GM21360 (cell line): ENCODE results near the gene CCS.
"Not testable (repeated sequence)": the region's sequence is repeated elsewhere in the genome, so short reads cannot be mapped to it uniquely, and the experiment has no call there.

ENCODE experiments used
- ATAC-seq: cut with Tn5 transposase; IDR thresholded peaks from one replicate; pipeline ENCODE4 v1.9.1; 2021; ENCODE audit warnings: mild to moderate bottlenecking, moderate library complexity; ENCODE audit not compliant: unreplicated experiment

CCS gene

DNA sequence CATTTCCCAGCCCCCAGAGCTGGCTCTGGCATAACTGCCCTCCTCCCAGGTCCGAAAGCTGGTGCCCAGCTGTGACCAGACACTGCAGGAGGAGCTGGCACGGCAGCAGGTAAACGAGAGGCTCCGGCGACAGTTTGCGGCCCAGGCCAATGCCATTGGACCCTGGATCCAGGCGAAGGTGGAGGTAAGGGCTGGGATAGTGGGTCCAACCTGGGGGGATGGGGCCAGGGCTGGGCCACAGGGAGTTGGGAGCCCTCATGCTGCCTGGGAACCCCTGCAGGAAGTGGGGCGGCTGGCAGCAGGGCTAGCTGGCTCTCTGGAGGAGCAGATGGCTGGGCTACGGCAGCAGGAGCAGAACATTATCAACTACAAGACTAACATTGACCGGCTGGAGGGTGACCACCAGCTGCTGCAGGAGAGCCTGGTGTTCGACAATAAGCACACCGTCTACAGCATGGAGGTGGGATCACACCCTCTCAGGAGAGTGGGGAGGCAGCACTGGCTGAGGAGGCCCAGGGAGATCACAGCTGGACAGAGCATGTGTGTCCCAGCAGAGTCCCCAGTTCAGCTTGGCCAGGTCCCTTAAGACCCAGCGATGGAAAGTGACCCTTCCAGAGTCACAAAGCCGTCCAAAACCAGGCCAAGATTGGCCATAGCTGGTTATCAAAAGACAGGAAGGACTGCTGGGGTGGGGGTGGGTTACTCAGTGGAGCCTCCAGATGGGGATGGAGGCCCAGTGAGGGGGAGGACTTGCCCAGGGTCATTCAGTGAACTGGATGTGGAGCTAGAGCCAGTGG lies 31.6 kb upstream of the CCS start:
- no peak for ATAC-seq

DNA sequence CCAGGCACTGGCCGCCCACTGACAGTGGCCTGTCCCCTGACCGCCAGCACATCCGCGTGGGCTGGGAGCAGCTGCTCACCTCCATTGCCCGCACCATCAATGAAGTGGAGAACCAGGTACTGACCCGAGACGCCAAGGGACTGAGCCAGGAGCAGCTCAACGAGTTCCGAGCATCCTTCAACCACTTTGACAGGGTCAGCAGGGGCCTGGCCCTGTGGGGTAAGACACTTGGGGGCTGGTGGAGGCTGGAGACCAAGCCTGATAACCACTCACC lies 31.1 kb upstream of the CCS start:
- no peak for ATAC-seq

DNA sequence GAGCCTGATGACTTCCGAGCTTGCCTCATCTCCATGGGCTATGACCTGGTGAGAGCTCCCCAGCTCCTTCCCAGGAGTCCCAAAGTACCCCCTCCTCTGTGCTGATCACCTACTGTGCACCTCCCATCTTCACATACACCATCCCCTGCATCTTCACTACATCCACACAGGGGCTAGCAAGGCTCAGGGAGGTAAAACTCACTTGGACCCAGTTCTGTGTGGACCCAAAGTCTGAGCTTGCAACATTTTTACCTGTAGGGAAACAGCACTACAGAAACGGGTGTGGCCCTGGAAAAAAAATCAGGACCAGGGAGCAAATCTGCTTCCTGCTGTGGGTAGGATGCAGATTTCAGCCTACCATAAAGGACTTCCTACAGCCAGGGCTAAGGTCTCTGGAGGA lies 30.7 kb upstream of the CCS start:
- ATAC-seq, result no peak

DNA sequence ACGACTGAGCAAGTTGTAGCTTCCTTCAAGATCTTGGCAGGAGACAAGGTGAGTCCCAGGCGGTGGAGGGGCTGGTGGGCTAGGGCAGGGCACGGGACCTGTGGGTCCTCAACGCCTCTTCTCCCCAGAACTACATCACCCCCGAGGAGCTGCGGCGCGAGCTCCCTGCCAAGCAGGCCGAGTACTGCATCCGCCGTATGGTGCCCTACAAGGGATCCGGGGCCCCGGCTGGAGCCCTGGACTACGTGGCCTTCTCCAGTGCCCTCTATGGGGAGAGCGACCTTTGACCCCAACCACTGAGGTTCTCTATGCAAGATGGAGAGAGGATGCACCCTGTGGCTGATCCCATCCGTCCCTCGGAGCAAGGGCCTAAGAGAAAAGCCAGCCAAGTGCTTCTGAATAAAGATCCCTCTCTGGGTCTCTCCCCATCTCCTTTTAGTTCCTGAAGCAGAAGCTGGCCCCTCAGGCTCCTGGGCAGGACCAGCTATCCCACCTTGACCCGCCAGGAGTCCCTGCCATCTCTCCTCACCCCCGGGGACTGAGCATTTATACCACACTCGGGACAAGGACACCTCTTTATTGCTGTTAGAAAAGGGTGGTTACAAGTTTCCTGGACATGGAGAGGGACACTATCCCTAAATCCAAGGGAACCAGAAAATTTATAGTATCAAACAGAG lies 29.9 kb upstream of the CCS start:
- no peak for ATAC-seq

DNA sequence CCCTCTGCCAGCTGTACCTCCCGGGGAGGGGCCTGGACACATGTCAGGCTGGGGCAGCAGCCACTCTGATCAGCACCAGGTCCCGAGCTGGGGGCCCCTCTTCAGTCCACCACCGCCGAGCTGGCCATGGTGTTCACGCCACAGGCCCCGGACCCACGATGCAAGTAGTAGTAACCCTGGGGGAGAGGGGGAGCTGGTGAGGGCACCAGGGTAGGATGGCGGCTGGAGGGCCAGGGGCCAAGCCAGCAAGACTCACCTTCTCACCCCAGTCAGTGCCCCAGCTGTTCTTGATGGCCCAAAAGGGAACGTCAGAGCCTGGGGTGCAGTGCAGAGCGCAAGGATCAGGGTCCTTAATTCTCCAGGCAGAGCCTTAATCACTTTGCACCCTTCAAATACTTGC lies 29.2 kb upstream of the CCS start:
- ATAC-seq, result no peak

DNA sequence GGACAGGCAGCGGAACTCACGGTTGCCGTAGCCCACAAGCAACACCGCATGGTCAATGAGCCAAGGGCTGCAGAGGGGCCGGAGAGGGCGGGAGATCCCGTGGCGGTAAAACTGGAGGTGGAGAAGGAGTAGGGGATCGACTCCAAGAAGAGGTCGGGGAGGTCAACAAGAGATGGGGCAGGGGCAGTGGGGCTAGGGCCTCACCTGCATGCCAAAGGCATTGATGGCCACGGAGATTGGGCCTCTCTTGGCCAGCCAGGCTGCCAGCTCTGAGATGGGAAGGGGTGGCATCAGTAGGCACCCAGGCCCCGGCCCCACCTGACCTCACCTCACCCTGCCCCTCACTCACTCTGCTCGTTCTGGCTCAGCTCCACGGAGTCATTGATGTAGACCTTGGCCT lies 28.4 kb upstream of the CCS start:
- ATAC-seq, result no peak

DNA sequence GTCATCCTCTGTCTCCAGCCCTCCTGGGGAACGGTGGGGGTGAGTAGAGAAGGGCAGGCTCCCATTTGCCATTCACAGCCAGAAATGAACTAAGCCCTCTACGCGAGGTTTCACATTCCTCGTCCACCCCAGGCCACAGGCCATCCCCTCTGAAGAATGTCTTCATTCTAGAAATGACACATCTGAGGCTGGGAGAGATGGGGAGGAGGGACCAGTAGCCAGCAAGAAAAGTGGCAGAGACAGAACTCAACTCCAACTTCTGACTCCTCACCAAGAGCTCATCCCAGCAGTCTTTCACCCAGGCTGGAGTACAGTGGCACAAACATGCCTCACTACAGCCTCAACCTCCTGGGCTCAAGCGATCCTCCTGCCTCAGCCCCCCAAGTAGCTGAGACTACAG lies 28.0 kb upstream of the CCS start:
- ATAC-seq, result no peak

DNA sequence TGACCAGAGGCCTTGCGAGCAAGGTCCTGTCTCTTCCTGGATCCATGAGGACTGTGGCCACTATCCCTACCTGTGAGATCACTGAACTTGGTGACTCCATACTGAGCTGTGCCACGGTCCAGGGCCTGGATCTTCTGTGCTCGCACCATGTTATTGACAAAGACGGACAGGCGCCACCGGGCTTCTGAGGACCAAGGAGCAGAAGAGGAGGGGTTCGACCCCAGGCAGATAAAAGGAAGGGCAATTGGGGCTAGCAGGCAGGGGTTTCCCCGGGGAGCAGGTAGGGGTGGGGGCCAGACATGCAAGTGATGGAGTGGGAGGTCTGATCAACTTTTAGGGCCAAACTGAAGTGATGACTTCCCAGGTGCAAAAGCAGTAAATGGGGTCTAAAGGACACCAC lies 26.8 kb upstream of the CCS start:
- no peak for ATAC-seq

DNA sequence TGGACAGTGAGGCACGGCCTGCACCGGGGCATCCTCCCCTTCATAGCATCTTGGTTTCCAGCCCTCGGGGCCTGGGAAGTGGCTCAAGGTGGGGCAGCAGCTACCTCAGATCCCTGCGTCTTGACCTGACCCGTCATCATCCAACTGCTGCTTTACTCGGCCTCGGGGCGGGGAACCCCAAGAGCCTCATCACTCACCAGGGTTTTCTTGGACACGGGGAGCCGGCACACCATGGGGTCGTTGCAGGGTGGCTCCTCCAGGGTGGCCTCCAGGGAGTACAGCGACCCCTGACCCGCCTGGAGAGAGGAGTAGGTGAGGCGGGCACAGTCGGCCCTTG lies 25.2 kb upstream of the CCS start:
- ATAC-seq, result no peak

DNA sequence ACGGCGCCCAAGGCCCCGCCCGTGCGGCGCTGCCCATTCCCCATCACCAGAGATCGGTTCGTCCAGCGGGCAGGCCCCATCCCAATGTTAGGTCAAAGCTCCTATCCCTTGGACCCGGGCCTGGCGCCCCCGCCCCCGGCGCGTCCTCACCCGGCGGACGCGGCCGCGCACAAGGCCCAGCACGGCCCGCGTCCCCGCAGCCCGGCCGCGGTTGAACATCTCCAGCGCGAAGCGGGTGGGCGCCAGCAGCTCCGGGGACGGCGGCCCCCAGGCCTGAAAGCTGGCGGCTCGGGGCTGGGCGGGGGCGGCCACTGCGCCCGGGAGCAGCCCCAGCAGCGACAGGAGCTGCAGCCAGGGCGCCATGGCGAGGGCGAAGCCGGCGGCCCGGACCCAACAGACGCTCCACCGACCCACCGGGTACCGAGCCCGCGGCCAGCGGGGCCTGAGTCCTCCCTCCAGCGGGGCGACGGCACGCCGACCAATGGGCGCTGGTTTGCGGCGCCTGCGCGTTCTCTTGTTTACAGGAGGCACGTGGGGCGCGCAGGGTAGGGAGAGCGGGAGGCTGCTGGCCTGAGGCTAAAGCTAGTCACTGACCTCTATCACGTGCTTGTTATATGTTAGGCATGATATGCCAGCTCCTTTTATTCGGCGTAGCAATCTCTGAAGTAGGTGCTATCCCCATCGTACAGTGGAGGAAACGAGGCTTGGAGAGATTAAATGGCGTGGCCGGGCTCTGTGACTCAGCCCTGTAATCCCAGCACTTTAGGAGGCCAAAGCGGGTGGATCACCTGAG lies 24.7 kb upstream of the CCS start, which contains the start of gene CTSF:
Gene CTSF, minus strand, starts transcription at position 483 of the 793 bp plus-strand sequence. Its CDS starts 120 bp downstream, at position 363.
- no peak for ATAC-seq

DNA sequence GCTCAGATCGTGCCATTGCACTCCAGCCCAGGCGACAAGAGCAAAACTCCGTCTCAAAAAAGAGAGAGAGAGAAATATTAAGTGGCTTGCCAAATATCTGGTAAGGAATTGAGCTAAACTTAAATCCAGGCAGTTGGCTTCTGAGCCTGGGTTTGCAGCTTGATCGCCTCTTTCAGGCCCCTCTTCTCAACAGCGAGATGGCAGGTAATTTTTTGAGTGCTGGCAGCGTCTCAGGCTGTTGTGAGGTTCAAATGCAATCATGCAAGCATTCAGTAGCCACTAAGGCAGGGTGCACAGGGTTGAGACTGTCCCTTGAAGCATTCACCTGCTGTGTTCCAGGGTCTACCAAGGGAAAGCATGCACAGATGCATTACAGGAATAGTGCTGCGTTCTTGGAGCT lies 23.9 kb upstream of the CCS start:
- ATAC-seq, result no peak

DNA sequence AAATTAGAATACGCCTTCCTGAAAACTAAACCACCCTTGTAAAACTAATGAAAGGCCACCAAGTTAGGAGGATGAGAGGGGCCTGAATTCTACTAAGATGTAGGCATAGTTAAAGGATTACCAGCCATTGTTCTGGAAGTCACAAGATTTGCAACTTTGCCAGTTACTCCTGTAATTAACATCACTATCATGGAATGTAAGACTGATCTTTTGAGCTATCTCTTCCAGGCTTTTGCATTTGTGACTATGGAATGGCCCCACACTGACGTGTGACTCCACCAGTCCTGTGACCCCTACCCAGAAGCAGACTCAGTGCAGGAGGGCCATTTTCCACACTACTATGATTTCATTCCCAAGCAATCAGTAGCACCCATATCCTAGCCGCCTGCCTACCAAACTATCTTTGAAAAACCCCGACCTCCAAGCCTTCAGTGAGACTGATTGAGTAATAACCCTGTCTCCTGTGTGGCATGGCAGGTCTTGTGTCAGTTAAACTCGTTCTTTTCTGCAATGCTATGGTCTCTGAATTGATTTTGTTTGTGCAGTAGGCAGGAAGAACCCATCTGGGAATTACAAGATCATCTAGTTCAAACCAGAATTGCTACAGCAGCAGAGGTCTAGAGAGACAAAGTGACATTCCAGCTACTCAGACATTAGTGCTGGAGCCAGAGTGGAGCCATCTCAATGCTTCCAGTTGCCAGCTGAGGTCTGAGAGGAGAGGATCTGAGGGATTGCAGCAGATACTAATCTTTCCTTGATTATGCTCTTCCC lies 22.7 kb upstream of the CCS start:
- ATAC-seq, result no peak

DNA sequence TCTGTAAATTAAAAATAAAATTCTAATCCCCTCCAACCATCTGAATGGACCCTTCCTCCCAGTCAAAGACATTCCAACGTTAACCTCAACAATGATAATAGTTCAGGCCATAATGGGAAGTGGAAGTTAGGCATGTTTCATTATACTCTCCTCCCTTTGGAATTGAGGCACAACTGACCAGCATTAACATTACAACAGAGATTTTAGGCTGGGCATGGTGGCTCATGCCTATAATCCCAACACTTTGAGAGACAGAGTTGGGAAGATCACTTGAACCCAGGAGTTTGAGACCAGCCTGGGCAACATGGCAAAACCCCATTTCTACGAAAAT lies 22.2 kb upstream of the CCS start:
- ATAC-seq, result no peak

DNA sequence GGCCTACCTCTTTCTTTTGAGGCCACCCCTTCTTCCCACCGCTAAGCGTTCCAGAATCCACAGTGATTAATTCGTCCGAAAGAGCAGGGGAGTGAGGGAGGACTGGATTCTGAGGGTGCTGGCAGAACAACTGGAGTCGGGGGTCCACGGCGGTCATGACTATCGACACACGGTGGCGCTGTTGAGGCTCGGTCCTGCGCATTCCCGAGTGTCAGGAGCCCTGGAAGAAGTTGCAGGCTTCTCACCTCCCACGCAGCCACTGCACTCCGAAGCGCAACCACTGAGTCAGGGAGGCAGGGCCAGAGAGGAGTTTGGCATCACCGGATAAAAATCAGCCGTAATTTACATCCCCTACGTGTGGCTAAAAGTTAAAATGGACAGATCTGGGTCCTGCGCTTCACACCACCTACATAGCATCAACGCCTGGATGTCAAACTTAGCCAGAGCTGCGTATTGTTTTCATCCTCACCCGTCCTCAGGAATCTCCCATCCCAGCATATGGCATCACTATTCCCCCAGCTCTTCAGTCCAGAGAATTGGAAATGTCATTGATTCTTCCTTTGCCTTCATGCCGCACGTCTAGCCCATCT lies 13.9 kb upstream of the CCS start:
- no peak for ATAC-seq

DNA sequence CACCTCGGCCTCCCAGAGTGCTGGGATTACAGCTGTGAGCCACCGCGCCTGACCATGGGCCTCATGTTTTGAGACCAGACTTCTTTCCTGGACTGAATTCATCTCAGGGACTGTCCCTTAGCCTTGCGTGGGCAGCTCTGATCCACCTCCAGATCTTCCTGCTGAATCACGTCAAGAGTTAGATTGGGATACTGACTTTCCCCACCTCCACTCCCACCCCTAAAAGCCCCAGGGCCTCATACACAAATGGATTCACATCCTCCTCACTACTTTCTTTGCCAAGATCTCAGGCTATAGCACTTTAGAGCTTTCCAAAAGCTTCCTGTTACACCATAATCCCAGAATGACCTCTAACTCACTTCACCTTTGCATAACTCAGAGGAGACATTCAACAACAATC lies 12.2 kb upstream of the CCS start:
- no peak for ATAC-seq

DNA sequence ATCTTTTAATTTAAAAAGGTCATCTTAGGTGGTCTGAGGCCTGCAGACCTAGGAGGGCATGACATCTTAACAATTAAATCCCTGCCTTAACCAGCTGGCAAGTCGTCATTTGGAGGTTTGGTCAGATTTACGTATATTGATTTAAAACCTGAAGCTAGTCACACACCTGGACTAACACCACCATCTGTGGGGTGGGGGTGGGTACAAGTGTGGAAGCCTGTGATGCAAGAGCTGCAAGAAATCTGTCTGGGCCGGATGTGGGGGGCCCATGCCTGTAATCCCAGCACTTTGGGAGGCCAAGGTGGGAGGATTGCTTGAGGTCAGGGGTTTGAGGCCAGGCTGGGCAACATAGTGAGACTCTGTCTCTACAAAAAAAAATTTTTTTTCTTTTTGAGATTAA lies 11.7 kb upstream of the CCS start:
- no peak for ATAC-seq

DNA sequence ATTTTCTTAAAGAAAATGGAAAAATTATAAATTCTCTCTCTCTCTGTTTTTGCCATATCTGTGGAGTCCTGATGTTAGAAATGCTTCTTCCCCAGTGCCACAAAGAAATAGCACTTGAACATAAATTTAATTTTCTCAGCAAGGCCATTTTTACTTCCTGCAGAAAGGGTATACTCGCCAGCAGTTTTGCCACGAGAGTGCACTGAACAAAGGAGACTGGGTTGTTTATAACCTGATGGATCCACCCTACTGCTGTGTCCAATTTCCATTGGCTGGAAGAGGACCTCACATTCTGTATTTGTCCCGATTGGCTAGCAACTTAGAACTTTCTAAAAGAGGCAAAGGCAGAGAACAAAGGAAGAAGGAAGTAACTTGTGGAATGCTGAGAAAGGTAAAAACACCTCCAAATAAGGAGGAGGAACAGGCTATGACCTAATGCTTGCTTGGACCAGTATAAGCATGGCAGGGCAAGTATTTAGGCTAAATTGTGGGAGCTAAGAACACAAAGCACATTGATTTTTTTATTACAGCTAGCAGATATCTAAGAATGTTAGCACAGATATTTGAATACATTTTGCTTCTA lies 10.3 kb upstream of the CCS start:
- not testable (repeated sequence) for ATAC-seq

DNA sequence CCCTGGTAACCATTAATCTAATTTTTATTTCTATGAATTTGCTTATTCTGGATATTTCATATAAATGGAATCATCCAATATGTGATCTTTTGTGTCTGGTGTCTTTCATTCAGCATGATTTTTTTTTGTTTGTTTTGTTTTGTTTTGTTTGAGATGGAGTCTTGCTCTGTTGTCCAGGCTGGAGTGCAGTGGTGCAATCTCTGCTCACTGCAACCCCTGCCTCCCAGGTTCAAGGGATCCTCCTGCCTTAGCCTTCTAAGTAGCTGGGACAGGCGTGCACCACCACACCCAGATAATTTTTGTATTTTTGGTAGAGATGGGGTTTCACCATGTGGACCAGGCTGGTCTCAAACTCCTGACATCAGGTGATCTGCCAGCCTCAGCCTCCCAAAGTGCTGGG lies 7.5 kb upstream of the CCS start:
- ATAC-seq, result not testable (repeated sequence)

DNA sequence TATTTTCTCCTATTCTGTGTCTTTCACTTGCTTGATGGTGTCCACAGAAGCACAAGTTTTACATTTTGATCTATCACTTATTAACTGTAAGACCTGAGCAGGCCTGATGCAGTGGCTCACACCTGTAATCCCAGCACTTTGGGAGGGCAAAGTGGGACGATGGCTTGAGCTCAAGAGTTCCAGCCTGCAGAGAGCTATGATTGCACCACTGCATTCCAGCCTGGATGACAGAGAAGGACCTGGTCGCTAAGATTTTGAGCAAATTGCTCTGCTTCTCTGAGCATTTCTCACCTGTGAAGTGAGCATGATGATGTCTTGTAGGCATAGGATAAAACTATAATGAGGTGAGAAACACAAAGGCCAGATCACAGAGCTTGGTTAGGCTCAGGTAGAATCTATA lies 6.8 kb upstream of the CCS start:
- ATAC-seq, result no peak

DNA sequence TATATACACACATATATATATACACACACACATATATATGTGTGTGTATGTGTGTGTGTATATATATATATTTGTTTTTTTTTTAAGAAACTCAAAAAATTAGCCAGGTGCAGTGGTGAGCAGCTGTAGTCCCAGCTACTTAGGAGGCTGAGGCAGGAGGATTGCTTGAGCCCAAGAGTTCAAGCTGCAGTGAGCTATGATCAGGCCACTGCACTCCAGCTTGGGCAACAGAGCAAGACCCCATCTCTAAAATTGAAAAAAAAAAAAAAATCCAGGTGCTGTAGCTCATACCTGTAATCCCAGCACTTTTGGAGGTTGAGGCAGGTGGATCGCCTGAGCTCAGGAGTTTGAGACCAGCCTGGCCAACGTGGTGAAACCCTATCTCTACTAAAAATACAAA lies 3.7 kb upstream of the CCS start:
- not testable (repeated sequence) for ATAC-seq
